Activated CD8-positive, alpha-beta memory T cell treated with anti-CD3 and anti-CD28 coated beads for 48 hours (primary cell): ENCODE measurements around the gene VPS35L.

Experiments used
- DNase-seq, 3 experiments: peaks; one replicate each; pipeline ENCODE4 v3.0.0-alpha.2; 2020; ENCODE audit warnings: low read depth in 2 of 3, low spot score in 2 of 3

The VPS35L gene

DNA sequence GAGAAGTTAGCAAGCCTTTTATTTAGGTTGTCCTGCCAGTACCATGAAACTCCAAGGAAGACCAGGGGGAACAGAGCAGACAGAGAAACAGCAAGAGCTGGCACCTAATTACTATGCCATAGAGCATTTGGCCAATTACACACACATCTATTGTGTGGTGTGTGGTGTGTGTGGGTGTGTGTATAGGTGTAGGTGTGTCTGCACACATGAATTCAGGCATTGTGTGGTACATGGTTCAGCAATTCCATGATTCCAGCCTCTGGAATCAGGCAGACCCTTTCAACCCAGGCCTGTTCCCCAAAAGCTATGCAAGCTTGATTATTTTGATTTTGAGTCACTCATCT, 188.3 kb downstream of the VPS35L start:
- DNase-seq: no peak

DNA sequence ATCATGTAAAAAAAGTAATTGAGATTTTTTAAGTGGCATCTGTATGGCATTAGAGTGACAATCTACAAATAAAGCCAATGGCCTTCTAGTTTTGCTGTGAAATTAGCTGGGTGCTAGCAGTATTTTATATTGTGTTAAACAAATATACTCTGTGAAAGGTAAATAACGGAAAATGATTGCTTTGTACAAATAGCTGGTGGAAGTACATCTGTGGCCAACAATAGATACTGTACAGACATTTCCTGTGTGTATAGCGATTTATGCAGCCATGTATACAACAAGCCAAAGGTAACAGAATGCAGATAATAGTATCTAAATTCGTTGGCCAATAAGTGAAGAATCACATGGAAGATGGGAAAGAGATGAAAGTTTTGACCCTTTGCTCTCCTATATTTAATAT, 189.2 kb downstream of the VPS35L start:
- no peak for DNase-seq

DNA sequence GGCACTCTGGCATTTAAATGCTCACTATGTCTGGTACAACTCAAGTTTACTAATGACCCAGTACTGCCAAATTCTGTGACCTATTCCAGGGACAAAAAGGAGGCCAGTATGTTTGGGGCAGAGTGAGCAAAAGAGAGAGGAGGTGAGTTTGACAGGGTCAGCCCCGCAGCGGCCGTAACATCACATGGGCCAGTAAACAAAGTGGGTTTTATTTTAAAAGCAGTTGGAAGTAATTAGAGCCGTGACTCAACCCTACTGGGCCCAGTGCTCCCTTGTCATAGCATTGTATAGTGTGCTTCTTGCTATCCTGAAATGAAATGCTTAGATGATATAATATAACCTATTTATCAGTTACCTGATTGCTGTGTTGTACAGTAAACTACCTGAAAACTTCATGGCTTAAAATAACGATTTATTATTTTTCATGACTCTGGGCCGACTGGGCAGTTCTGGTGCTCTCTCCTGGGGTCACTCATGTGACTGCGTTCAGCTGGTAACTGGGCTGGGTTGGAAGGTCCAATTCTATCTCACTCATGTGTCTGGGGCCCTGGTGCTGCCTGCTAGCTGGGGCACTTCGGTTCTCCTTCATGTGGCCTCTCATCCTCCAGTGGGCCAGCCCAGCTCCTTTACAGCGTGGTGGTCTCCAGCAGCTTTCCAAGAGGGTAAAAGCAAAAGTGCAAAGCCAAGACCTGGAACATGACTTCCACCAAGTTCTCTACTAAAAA, 189.9 kb downstream of the VPS35L start:
- no peak for DNase-seq

GRCh38 chr16:19746561-19746960, 191.1 kb downstream of the VPS35L start:
- DNase-seq: no peak

DNA sequence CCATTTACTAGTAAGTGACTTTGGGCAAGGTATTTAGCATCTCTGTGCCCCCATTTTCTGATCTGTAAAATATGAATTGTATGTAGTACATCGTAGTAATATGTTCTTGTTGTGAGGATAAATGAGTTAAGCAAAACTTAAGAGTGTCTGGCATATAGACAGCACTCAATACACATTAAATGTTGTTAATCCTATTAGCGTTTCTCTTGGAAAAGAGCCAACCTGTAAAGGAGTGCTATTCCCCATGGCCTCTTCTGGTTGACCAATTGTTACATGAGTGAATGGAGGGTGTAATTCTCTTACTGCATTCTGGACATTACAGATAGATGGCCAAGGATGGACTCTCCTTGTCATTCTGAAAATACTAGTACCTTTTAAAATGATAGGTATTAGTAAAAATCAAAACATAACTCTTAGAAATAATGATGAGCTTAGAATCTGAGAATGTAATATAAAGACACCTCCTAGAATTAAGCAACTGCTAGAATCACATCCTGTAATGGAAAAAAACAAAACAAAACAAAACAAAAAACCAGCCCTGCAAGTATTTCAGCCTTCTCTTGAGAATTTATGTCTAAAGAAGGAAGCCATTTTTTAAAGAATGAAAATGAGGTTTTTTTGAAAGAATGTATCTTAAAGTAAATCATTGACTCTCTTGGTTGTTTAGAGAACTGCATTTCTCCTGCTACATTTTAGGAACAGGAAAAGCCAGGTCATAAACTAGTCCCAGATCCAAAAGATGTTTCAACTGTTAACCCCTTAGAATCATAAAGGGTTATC, 193.1 kb downstream of the VPS35L start:
- DNase-seq: no peak

DNA sequence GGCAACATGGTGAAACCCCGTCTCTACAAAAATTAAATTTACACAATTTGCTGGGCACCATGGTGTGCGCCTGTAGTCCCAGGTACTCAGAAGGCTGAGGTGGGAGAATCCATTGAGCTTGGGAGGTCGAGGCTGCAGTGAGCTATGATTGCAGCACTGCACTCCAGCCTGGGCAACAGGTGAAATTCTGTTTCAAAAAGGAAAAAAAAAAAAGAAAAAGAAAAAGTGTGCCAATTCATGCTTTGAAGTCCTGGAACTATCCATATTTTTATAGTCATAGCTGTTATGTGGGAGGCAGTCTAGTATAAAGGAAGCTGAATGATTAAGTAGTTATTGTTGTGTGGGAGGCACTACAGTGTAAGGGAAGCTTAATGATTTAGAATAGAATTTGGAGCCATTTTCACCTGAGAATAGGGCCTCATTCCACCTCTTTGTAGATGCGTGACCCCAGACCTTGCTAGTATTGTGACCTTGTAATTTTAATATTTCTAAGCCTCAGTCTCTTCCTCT, 194.1 kb downstream of the VPS35L start:
- DNase-seq: no peak
